ENCODE data around the gene UNC5C.

DNA sequence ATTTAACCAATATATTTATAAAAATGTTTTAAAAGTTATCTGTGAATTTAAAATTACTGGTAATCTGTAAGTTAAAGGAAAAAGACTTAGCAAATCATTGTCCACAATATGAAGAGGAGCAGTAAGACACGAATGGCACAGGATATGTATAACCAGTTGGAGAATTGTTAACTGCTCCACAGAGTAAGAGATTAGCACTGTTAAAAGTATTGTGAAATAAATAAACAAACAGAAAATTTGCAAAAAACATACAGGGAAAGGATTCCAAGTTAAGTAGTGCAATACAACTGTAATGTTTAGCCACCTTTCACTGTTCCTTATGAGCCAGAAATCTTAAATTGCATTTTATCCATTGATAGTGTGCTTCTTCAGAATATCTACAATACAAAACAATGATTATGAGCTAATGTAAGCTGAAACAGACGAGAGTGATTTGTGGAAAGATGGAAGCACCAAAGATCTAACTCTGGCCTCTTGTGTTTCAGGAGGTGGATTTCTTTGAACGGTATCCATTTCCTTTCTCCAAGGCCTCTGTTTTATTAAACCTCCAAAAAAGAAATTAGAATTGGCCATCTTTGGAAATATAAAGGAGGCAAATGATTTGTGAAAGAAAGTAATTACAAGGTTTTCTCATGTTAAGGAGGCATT is 188.4 kb downstream of the UNC5C start:
- TF ChIP-seq, protein P1, sequence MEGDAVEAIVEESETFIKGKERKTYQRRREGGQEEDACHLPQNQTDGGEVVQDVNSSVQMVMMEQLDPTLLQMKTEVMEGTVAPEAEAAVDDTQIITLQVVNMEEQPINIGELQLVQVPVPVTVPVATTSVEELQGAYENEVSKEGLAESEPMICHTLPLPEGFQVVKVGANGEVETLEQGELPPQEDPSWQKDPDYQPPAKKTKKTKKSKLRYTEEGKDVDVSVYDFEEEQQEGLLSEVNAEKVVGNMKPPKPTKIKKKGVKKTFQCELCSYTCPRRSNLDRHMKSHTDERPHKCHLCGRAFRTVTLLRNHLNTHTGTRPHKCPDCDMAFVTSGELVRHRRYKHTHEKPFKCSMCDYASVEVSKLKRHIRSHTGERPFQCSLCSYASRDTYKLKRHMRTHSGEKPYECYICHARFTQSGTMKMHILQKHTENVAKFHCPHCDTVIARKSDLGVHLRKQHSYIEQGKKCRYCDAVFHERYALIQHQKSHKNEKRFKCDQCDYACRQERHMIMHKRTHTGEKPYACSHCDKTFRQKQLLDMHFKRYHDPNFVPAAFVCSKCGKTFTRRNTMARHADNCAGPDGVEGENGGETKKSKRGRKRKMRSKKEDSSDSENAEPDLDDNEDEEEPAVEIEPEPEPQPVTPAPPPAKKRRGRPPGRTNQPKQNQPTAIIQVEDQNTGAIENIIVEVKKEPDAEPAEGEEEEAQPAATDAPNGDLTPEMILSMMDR (IDR thresholded peaks at IDR 0.05; ENCODE audit: low read length), result no peak
- TF ChIP-seq EZH2 (IDR thresholded peaks at IDR 0.05; ENCODE audit: borderline replicate concordance, low read length), result no peak
